ENCODE results near the gene MAN2A1. TPM values are rescaled to one million over a fixed set of nuclear protein-coding genes. Genes with fewer than 3 reads are reported as not detected.

The MAN2A1 gene
- total RNA-seq: 99.5 and 112 TPM in 2 replicates

GRCh38 chr5:109689740-109690241, at the start of gene MAN2A1:
TSS of gene MAN2A1 (plus strand) at chr5:109689927. CDS start at chr5:109690418, 491 bp downstream.

Measured in uterine smooth muscle cell (primary cell).